Measurements from ENCODE around the gene EMILIN2.
A peak's percentile ranks its signal among the peaks of the same experiment; 100 is the strongest.

Gene EMILIN2

DNA sequence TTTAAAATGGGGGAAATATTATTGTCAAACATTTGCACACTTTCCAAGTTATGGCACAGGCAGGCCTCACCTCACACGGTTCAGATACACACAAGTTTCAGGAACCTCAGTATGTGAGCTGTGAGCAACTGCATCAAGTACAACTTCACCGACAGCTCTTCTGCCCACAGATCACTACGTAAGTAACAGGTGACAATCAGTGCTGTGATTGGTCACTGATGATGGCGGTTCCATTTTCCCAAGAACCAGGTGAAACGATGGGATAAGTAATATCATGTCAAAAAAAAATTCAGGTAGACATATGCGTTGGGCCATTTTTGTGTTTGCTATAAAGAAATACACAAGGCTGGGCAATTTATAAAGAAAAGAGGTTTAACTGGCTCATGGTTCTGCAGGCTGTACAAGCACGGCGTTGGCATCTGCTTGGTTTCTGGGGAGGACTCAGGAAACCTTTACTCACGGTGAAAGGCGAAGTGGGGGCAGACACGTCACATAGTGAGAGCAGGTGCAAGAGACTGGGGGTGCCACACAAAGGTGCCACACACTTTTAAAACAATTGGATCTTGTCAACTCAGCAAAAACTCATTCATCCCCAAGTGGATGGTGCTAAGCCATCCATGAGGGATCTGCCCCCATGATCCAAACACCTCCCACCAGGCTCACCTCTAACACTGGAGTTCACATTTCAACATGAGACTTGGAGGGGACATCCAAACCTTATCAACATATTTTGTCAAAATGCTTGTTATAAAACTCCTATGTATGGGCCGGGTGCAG lies 108.3 kb downstream of the EMILIN2 start:
- no peak for DNase-seq (ENCODE audit: low read depth in 2 of 2)

DNA sequence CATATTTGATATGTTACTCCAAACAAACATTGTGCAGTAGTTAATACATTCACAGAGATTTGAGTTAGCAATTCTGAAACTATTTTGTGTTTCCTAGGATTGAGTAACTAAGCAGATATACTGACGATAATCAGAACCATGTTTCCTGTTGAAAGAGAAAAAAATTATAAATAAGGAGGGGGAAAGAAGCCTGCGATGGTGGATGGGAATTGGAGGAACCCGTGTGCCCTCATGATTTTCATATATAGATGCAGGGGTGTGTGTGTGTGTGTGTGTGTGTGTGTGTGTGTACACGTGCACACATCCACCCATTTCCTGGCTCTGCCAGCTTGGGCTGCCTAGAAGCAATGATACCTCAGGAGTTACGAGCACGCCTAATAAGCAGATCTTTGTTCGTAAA lies 109.2 kb downstream of the EMILIN2 start:
- peak in 1 of 2 experiments; percentile 45 for DNase-seq (ENCODE audit: low read depth in 2 of 2)

DNA sequence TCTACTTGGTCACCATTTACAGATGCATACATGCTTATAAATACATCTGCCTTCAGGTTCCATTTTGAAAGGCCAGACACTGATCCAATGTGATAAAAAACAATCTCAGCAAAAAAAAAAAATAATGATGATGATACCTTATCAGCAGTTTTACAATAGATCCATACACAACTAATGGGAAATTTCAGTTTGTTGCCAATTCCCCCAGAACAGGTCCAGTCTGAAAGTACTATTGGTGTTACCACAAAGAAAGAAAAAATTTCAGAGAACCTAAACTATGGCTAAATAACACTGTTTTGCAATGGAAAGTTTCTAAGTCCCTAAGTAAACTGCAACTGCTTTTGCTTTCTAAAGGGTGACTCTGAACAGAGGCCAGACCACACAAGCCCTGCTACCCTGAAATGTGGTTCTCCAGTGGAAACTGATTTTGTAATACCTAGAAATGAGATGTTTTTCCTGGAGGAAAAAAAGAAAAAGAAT lies 112.1 kb downstream of the EMILIN2 start:
- no peak for DNase-seq (ENCODE audit: low read depth in 2 of 2)

DNA sequence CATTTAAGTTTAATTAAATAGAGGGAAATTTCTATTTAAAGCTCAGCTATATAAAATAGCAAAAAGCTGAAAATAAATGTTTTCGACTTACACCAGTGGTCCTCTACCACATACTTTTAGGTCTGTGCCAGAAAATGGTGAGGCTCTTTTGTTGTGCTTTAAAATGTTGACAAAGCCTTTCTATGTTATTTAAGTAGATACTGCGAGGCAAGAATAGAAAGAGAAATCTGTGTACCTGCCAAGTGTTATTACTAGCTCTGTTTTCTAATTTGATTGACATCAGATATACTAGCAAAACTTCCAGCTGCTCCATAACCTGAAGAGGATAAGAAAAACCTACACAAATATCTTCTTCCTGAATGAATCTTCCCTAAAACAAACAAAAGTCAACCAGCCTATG lies 112.5 kb downstream of the EMILIN2 start:
- no peak for DNase-seq (ENCODE audit: low read depth in 2 of 2)

DNA sequence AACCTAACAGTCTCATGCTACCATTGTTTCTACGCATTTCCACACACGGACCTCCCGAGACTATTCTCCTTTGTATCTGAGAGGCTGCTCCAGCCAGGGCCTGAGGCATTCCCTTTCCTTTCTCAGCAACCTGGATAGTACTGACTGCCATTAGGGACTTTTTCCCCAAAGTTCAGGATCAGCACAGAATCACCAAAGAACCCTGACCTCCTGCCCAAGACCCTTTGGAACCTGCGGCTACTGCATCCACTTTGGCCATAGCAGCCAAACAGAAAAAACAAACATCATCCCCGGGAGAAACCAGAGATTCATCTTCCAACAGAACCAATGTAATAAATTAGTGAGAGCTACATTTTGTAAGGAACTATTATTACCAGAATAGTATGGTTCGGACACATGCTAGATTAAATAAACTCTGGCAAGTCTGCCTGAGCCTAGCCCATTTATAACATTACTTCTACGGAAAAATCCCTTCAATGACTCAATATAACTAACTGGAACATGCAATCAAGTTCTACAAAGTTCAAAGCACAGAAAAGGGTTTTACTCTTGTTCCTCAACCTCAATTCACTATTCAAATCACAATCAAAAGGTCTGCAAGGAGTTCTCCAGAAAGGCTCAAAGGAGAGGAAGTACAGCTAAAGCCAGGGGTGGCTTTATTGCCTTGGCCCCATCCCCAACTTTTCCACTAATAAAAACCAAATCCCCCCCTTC lies 114.3 kb downstream of the EMILIN2 start:
- DNase-seq (ENCODE audit: low read depth in 2 of 2), result no peak

DNA sequence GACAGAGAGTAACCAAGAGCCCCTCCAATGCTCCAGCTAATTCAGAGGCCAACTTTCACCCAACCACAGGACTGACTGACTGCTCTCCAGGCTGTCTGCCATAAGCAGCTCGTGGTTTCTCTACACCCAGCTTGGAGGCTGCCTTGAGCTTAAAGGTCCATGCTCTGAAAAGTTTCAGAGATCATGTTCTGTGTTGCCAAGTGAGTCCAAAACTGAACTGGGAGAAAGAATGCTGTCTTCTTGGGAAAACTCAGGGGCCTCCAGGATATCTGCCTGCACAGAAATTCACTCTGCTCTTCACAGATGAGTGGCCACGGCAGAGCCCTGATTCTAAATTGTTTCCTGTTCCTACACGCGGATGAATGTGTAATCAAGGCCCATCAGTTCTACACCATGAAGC lies 115.0 kb downstream of the EMILIN2 start:
- no peak for DNase-seq (ENCODE audit: low read depth in 2 of 2)

DNA sequence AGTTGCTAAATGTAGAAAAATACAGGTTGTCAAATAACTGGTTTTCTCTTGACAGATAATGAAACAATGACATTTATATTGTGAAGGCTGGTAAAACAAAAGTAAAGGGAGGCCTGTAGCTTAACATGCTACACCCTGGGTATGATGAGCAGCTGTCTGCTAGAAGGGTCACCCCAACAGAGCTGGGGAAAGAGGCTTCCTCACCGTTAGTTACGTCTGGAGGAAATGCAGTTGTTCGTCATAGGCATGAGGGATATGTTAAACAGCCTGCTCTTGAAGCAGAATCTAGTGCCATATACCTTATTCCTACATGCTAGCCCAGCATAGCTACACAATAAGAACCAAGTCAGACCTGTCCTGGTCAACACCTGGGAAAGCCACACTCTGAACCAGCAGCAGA lies 116.2 kb downstream of the EMILIN2 start:
- DNase-seq (ENCODE audit: low read depth in 2 of 2), result no peak

DNA sequence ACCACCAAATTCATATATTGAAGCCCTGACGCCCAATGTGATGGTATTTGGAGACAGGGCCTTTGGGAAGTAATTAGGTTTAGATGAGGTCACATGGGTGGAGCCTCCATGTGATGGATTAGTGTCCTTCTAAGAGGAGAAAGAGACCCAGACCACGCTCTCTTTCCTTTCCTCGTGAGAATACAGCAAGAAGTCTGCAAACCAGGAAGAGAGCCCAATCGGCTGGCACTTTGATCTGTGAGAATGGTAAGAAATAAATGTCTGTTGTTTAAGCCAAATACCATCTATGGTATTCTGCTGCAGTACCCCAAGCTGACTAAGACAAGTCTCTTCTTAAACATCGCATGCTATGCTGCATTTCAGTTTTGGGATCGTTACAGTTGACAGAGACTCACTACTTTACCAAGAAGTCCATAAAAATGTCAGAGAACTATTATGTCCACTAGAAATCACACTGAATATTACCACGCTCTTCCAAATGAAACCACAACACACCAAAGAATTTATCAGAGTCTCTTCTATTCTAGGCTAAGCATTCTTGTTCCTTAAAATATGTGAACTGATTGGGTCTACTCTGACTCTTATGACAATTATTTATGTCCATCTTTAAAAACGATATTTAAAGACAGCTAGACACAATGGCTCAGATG lies 117.7 kb downstream of the EMILIN2 start:
- DNase-seq (ENCODE audit: low read depth in 2 of 2), result no peak

Data from fibroblast of skin of left biceps (primary cell).